ENCODE results near the gene VBP1.

- TF ChIP-seq POLR2AphosphoS5 (IDR thresholded peaks at IDR 0.05; ENCODE audit: low read depth, low read length), result no peak
- no peak for TF ChIP-seq POLR2A (IDR thresholded peaks at IDR 0.05; ENCODE audit: low read depth, low read length)
These were observed 46.9 kb downstream of the VBP1 start for GRCh38 chrX:155262970-155263754.
